Upper lobe of left lung (tissue), 4 donors: ENCODE results near the gene TMCO4.

ENCODE experiments used
- POLR2A ChIP-seq, 4 donors: fragments of 450-650 bp; IDR thresholded peaks; one replicate each; pipeline ENCODE4 v1.5.1; 2016 to 2017; ENCODE audit warnings: antibody characterized with exemption in 4 of 4, mild to moderate bottlenecking in 2 of 4
- TF ChIP-seq, protein P1 (sequence below), 6 experiments: fragments of 450-650 bp in 4 of 6; fragments of 200-600 bp in 2 of 6; sonication (generic) in 2 of 6; IDR thresholded peaks; one replicate each; pipeline ENCODE4 v1.5.1; 2016 to 2019; ENCODE audit warnings: antibody characterized with exemption in 6 of 6

DNA sequence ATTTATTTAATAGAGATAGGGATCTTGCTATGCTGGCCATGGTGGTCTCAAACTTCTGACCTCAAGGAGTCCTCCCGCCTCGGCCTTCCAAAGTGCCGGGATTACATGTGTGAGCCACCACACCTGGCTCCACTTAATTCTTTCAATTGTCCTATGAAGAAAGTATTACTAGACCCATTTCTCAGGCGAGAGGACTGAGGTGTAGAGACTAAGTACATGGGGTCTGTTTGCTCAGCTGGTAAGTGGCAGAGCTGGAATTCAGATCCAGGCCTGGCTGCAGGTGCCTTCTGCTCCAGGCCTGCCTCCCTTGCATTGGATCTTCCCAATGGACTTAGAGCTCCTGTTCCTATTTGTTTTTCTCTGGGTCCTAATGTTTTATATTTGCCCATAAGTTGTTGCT lies 79.5 kb downstream of the TMCO4 start:
- TF ChIP-seq POLR2A (IDR thresholded peaks at IDR 0.05): no peak
- TF ChIP-seq, protein P1, sequence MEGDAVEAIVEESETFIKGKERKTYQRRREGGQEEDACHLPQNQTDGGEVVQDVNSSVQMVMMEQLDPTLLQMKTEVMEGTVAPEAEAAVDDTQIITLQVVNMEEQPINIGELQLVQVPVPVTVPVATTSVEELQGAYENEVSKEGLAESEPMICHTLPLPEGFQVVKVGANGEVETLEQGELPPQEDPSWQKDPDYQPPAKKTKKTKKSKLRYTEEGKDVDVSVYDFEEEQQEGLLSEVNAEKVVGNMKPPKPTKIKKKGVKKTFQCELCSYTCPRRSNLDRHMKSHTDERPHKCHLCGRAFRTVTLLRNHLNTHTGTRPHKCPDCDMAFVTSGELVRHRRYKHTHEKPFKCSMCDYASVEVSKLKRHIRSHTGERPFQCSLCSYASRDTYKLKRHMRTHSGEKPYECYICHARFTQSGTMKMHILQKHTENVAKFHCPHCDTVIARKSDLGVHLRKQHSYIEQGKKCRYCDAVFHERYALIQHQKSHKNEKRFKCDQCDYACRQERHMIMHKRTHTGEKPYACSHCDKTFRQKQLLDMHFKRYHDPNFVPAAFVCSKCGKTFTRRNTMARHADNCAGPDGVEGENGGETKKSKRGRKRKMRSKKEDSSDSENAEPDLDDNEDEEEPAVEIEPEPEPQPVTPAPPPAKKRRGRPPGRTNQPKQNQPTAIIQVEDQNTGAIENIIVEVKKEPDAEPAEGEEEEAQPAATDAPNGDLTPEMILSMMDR (IDR thresholded peaks at IDR 0.05): no peak
